ENCODE results near the gene CERS3. TPM values are rescaled to one million over a fixed set of nuclear protein-coding genes. Genes with fewer than 3 reads are reported as not detected.
"Not testable (repeated sequence)": the region's sequence is repeated elsewhere in the genome, so short reads cannot be mapped to it uniquely, and the experiment has no call there.

Gene CERS3
- total RNA-seq, 8 experiments from 2014 or later, result 0.07 to 2.4 (median 0.21) TPM; not detected in 1

DNA sequence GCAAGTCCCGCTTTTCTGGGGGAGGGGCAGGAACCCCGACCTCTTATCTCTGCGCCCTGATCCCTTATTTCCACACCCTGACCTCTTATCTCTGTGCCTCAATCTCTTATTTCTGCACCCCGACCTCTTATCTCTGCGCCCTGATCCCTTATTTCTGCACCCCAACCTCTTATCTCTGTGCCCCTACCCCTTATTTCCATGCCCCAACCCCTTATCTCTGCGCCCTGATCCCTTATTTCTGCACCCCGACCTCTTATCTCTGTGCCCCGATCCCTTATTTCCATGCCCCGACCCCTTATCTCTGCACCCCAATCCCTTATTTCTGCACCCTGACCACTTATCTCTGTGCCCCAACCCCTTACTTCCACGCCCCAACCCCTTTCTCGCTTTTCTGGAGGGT is 87.7 kb downstream of the CERS3 start:
- H3K27ac ChIP-seq; ATAC-seq (replicated peaks in 6 of 8); in situ Hi-C loops (cut with MboI; ENCODE audit: low pct_unique_long_range_greater_than_20kb in 2 of 9, low sequenced_read_pairs in 9 of 9, unreplicated experiment in 9 of 9); H3K4me3 ChIP-seq; H3K4me1 ChIP-seq (replicated peaks in 1 of 2): not testable (repeated sequence)
- 100% methylated on average over 1 of the region's 11 CpGs; no CpG with 5 or more reads in 9 of the 10 experiments for WGBS, 10 experiments

- Histone ChIP-seq H3K4me1 (replicated peaks in 1 of 2) (no peaks in the 10 kb centered on the region), H3K4me3 (no peak overlapping the region), H3K27ac (no peak overlapping the region)
- 0 to 93% (median 59%) methylated on average over 1 to 4 of the region's 4 CpGs; no CpG with 5 or more reads in 1 of the 10 experiments for WGBS, 10 experiments
- ATAC-seq (replicated peaks in 6 of 8), result no peak
- in situ Hi-C loops (cut with MboI; ENCODE audit: low pct_unique_long_range_greater_than_20kb in 2 of 9, low sequenced_read_pairs in 9 of 9, unreplicated experiment in 9 of 9), result no loop called here
Observed at GRCh38 chr15:100439514-100439913, 89.2 kb downstream of the CERS3 start.

DNA sequence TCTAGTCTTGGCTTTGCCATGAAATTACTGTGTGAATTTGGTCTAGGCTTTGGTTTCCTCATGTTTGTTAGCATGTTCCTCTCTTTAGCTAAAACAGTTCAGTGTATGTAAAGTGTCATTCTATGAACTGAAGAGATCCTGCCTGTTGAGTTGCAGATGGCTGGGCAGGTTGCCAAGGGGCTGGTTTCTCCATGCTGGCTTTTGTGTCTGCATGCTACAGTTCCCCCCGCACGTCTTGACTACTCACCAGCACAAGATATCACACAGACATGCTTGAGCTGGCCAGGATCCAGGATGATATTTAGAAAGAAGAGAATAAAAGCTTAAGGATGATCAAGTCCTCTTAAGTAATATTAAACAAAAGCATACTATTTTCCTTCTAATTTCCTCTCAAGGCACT is 90.2 kb downstream of the CERS3 start:
- Histone ChIP-seq H3K27ac (no peak overlapping the region), H3K4me1 (replicated peaks in 1 of 2) (no peaks in the 10 kb centered on the region), H3K4me3 (no peak overlapping the region)
- in situ Hi-C loops (cut with MboI; ENCODE audit: low pct_unique_long_range_greater_than_20kb in 2 of 9, low sequenced_read_pairs in 9 of 9, unreplicated experiment in 9 of 9), result no loop called here
- WGBS, 10 experiments, result 20 to 70% methylated on average over 1 to 2 of the region's 2 CpGs; no CpG with 5 or more reads in 8 of the 10 experiments
- peak in 6 of 8 experiments; percentile 41 to 91 (median 70) for ATAC-seq (replicated peaks in 6 of 8)

- 11 to 100% (median 77%) methylated on average over 1 to 3 of the region's 3 CpGs; no CpG with 5 or more reads in 3 of the 10 experiments for WGBS, 10 experiments
- in situ Hi-C loops (cut with MboI; ENCODE audit: low pct_unique_long_range_greater_than_20kb in 2 of 9, low sequenced_read_pairs in 9 of 9, unreplicated experiment in 9 of 9), result no loop called here
- Histone ChIP-seq H3K4me1 (replicated peaks in 1 of 2) (no peaks in the 10 kb centered on the region), H3K27ac (no peak overlapping the region), H3K4me3 (no peak overlapping the region)
- no peak for ATAC-seq (replicated peaks in 6 of 8)
Observed at GRCh38 chr15:100437261-100437660, 91.5 kb downstream of the CERS3 start.

DNA sequence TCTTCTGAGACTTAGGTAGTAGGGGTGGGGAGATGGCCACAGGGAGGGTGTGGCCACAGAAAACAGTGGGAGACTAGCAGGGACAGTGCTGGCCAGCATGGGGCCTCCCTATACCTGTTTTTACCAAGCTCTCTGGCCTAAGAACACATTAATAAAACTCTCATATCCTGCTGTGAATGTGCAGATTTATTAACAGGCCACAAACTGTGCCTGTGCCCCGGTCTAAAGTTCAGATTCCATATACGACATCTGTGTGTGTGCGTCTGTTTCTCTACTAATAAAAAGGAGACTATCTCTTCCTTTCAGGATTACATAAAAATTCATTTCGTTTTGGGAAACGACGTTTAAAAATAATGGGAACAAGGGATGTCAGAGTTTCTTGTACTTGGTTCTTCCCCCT is 94.2 kb downstream of the CERS3 start:
- H3K4me3 ChIP-seq, result no peak overlapping the region

DNA sequence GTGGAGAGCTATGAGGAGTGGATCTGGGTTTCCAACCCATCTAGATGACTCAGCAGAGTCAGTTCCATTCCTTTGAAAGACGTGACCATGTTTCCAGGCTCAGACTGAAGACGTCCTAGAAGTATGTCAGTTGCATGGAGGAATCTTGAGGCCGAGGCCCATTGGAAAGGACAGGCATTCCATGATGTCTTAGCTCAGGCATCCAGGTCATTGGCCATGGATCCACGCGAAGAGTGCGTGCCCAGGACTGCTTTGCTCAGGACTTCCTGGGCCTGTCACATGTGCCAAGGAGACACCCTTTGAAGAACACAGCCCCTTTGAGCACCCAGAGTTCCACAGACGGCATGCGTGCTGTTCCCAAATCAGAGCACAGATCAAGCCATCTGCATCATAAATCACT is 94.7 kb downstream of the CERS3 start:
- no peaks in the 10 kb centered on the region for H3K4me1 ChIP-seq (replicated peaks in 1 of 2)
- WGBS, 10 experiments, result 0 to 100% (median 80%) methylated on average over 1 to 5 of the region's 8 CpGs; no CpG with 5 or more reads in 3 of the 10 experiments
- no peak overlapping the region for H3K27ac ChIP-seq
- no peak overlapping the region for H3K4me3 ChIP-seq
- in situ Hi-C loops (cut with MboI; ENCODE audit: low pct_unique_long_range_greater_than_20kb in 2 of 9, low sequenced_read_pairs in 9 of 9, unreplicated experiment in 9 of 9), result no loop called here
- ATAC-seq (replicated peaks in 6 of 8), result no peak

More for the DNA sequence above, 94.2 kb downstream of the CERS3 start:
- H3K27ac ChIP-seq, result no peak overlapping the region
- in situ Hi-C loops (cut with MboI; ENCODE audit: low pct_unique_long_range_greater_than_20kb in 2 of 9, low sequenced_read_pairs in 9 of 9, unreplicated experiment in 9 of 9), result no loop called here
- H3K4me1 ChIP-seq (replicated peaks in 1 of 2), result no peaks in the 10 kb centered on the region
- peak in 2 of 8 experiments; percentile 22 to 56 for ATAC-seq (replicated peaks in 6 of 8)
- WGBS, 10 experiments, result 0 to 90% (median 75%) methylated on average over 2 to 6 of the region's 6 CpGs; no CpG with 5 or more reads in 1 of the 10 experiments

- H3K27ac ChIP-seq, result no peak overlapping the region
- 33 to 88% (median 86%) methylated on average over 1 to 2 of the region's 2 CpGs; no CpG with 5 or more reads in 7 of the 10 experiments for WGBS, 10 experiments
- no peak overlapping the region for H3K4me3 ChIP-seq
- H3K4me1 ChIP-seq (replicated peaks in 1 of 2), result no peaks in the 10 kb centered on the region
- in situ Hi-C loops (cut with MboI; ENCODE audit: low pct_unique_long_range_greater_than_20kb in 2 of 9, low sequenced_read_pairs in 9 of 9, unreplicated experiment in 9 of 9), result no loop called here
- ATAC-seq (replicated peaks in 6 of 8), result no peak
Observed at GRCh38 chr15:100433304-100433703, 95.4 kb downstream of the CERS3 start.

DNA sequence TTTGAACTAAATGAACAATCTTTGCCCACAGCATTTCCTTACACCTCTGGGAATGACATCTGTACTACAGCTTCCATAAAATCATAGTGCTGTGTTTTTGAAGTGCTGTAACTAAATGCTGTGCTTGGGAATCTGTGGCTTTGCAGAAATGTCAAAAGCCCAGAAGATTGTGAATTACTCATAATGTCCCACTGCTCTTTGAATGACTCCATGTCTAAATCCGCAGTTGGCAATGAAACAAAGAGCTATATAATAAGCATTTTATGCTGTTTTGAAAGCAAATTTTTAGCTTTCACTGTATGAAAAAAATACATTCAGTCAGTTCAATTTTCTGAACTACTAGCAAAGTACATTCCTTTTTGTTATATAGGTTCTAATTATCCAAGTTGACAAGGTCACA is 98.3 kb downstream of the CERS3 start:
- Histone ChIP-seq H3K27ac (no peak overlapping the region), H3K4me1 (replicated peaks in 1 of 2) (no peaks in the 10 kb centered on the region), H3K4me3 (no peak overlapping the region)
- ATAC-seq (replicated peaks in 6 of 8), result no peak
- in situ Hi-C loops (cut with MboI; ENCODE audit: low pct_unique_long_range_greater_than_20kb in 2 of 9, low sequenced_read_pairs in 9 of 9, unreplicated experiment in 9 of 9), result no loop called here
- 0 to 100% (median 80%) methylated on average over 1 of the region's 1 CpG; no CpG with 5 or more reads in 2 of the 10 experiments for WGBS, 10 experiments

DNA sequence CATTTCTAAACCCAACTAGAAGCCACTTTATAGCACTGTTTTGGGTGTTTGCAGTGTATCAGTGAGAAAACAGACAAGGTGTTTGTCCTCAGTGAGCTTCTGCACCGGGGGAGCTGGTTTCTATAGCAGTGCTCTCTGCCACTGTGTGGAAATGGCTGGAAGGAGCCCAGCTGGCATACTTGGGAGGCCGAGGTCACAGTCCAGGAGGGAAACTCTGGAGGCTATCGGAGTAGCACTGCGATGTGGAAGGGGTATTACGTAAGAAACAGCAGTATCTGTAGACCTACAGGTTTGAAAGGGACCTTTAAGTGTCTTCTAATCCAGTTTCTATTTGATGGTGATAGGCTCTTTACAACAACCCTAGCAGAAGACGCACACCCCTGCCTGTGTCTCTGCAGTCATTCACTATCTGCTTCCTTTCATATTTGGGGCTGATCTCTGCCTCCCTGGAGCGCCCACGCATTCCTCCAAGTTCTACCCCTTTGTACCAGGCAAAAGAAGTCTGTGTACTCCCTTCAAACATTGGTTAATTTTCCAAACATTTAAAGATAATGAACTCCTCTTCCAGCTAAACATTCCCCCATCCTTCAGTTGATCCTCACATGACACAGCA is 99.5 kb downstream of the CERS3 start:
- Histone ChIP-seq H3K27ac (no peak overlapping the region), H3K4me3 (no peak overlapping the region), H3K4me1 (replicated peaks in 1 of 2) (no peaks in the 10 kb centered on the region)
- WGBS, 10 experiments, result 9 to 100% (median 87%) methylated on average over 2 to 6 of the region's 8 CpGs; no CpG with 5 or more reads in 1 of the 10 experiments
- no peak for ATAC-seq (replicated peaks in 6 of 8)
- in situ Hi-C loops (cut with MboI; ENCODE audit: low pct_unique_long_range_greater_than_20kb in 2 of 9, low sequenced_read_pairs in 9 of 9, unreplicated experiment in 9 of 9), result no loop called here

DNA sequence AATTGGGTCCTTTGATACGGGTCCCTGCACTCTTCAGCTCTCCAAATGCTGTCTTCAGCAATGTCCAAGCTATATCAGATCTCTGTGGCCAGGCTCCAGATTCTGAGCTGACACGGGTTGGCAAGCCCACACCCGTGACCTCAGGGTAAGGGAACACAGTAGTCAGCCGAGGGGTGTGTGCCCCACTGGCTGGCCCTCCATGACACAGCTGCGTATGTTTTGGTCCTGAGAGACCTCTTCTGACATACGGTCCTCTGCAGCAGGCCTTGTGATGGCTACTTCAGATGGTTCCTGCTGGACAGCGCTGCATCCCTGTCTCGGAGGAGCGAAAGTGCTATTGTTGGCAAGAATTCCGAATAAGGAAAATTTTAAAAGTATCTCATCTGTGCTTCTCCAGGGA is 101.8 kb downstream of the CERS3 start:
- WGBS, 10 experiments, result 16 to 93% (median 80%) methylated on average over 1 to 9 of the region's 10 CpGs; no CpG with 5 or more reads in 1 of the 10 experiments
- ATAC-seq (replicated peaks in 6 of 8), result no peak
- no peaks in the 10 kb centered on the region for H3K4me1 ChIP-seq (replicated peaks in 1 of 2)
- in situ Hi-C loops (cut with MboI; ENCODE audit: low pct_unique_long_range_greater_than_20kb in 2 of 9, low sequenced_read_pairs in 9 of 9, unreplicated experiment in 9 of 9), result no loop called here
- H3K4me3 ChIP-seq, result no peak overlapping the region
- no peak overlapping the region for H3K27ac ChIP-seq

- peak in 3 of 8 experiments; percentile 42 to 57 (median 56) for ATAC-seq (replicated peaks in 6 of 8)
- no peaks in the 10 kb centered on the region for H3K4me1 ChIP-seq (replicated peaks in 1 of 2)
- no peak overlapping the region for H3K4me3 ChIP-seq
- in situ Hi-C loops (cut with MboI; ENCODE audit: low pct_unique_long_range_greater_than_20kb in 2 of 9, low sequenced_read_pairs in 9 of 9, unreplicated experiment in 9 of 9), result loop anchor here in 1 of 9 experiments (10.0 kb wide), 1 partner anchor 60 kb away; no protein-coding TSS in a partner anchor
- H3K27ac ChIP-seq, result no peak overlapping the region
- WGBS, 10 experiments, result 0 to 100% (median 69%) methylated on average over 1 of the region's 1 CpG; no CpG with 5 or more reads in 1 of the 10 experiments
Observed at GRCh38 chr15:100405179-100405578, 123.6 kb downstream of the CERS3 start.

DNA sequence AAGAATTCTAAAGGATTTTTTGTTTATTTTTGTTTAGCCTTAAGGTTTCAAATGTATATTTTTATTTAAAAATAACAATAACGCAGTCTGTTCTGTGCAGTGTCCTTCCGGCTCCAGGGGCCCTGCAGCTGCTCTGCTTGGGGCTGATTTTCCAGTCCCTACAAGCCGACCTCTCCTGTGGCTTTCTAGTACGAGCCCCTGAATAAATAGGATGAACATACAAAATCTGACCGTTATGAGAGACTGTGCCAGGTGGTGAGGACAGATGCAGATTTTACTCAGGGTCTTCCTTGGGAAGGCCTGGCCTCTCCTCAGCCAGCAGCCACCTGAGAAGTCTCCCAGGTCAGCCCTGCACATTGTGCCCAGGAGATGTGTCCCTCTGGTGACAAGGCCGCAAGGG is 127.8 kb downstream of the CERS3 start:
- WGBS, 10 experiments, result 0 to 100% (median 83%) methylated on average over 1 to 6 of the region's 6 CpGs; no CpG with 5 or more reads in 3 of the 10 experiments
- Histone ChIP-seq H3K27ac (no peak overlapping the region), H3K4me3 (no peak overlapping the region), H3K4me1 (replicated peaks in 1 of 2) (no peaks in the 10 kb centered on the region)
- ATAC-seq (replicated peaks in 6 of 8), result no peak
- in situ Hi-C loops (cut with MboI; ENCODE audit: low pct_unique_long_range_greater_than_20kb in 2 of 9, low sequenced_read_pairs in 9 of 9, unreplicated experiment in 9 of 9), result loop anchor here in 1 of 9 experiments (10.0 kb wide), 1 partner anchor 64 kb away; no protein-coding TSS in a partner anchor

GRCh38 chr15:100394736-100395440 is 133.9 kb downstream of the CERS3 start:
- H3K4me3 ChIP-seq, result no peak overlapping the region
- H3K4me1 ChIP-seq (replicated peaks in 1 of 2), result no peaks in the 10 kb centered on the region
- in situ Hi-C loops (cut with MboI; ENCODE audit: low pct_unique_long_range_greater_than_20kb in 2 of 9, low sequenced_read_pairs in 9 of 9, unreplicated experiment in 9 of 9), result no loop called here
- 0 to 85% (median 58%) methylated on average over 1 to 4 of the region's 4 CpGs; no CpG with 5 or more reads in 3 of the 10 experiments for WGBS, 10 experiments
- H3K27ac ChIP-seq, result no peak overlapping the region
- ATAC-seq (replicated peaks in 6 of 8), result peak in 3 of 8 experiments; percentile 59 to 66 (median 64)
